M059J (cell line): ENCODE measurements around the gene HEG1. TPM values are rescaled to one million over a fixed set of nuclear protein-coding genes. Genes with fewer than 3 reads are reported as not detected.

Experiments used
- DNase-seq: peaks from one replicate; pipeline ENCODE4 v3.0.0-alpha.2; 2012; ENCODE audit warnings: low read depth
- total RNA-seq: library from RNA; depleted of rRNA; stranded (reverse); fragments of >200 nt; shearing (Covaris generic); gene quantifications from 2 replicates; pipeline ENCODE4 v1.2.3, GENCODE V29; 2014; rRNA removed

HEG1 gene
- total RNA-seq, 1 experiment from 2014 or later, result 139 TPM

- no peak for DNase-seq
These were observed 113.2 kb downstream of the HEG1 start for GRCh38 chr3:124942613-124943012.

DNA sequence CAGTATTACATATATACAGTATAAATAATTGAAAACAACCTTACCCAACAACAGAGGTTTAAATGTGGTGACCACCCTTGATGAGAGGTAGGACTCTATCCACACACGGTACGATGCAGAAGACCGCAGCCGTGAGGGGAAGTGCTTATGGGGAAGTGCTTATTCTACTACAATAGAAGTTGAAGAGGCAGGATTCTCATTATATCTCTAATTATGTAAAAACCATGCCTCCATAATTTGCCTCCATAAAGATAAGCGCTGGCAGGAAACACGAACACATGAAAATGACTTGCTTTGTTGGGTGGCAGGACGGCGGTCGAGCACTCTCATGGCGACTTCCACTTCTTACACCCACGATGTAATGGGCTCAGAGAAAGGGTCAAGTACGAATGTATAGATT lies 114.0 kb downstream of the HEG1 start:
- no peak for DNase-seq

DNA sequence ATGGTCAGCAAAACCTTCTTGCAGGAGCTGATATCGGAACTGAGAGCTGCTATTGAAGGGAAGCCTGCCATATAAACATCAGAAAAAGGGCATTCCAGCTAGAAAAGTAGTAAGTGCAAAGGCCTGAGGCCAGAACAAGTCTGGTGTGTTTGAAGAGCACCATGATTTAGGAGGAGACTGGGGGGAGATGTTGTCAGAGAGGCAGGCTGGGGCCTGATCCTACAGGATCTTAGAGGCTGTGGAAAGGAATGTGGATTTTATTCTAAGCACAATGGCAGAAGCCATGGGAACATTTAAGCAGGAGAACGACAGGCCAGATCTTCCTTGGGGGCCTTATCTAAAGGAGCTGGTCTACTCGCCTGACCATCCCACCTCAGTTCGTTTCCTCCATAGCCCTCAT lies 116.1 kb downstream of the HEG1 start:
- no peak for DNase-seq

- no peak for DNase-seq
These were observed 116.9 kb downstream of the HEG1 start for GRCh38 chr3:124938896-124939295.

GRCh38 chr3:124937049-124937448 lies 118.7 kb downstream of the HEG1 start:
- DNase-seq, result no peak

DNA sequence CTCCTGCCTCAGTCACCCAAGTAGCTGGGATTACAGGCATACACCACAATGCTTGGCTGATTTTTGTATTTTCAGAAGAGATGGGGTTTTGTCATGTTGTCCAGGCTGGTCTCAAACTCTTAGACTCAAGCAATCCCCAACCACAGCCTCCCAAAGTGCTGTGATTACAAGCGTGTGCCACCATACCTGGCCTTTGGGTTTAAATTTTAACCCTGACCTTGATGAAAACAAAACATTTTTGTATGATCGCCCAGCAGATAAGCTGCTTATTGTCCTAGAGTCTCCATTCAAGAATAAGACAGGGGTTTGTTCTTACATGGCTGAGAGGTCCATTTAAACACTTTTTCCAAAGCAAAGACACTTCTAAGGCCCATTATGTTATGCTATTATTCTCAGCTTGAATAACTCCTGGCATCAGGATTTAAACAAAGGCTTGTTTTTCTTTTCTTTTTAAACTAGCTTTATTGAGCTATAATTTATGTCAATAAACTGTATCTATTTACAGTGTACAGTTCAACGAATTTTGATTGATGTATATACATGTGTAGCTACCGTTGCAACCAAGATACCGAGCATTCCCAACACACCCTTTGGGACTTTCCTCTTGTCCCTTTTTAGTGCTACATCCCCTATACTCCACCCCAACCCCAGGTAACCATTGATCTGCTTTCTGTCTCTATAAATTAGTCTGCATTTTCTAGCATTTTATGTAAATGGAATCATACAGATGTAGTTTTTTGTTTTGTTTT lies 119.8 kb downstream of the HEG1 start:
- DNase-seq, result no peak

DNA sequence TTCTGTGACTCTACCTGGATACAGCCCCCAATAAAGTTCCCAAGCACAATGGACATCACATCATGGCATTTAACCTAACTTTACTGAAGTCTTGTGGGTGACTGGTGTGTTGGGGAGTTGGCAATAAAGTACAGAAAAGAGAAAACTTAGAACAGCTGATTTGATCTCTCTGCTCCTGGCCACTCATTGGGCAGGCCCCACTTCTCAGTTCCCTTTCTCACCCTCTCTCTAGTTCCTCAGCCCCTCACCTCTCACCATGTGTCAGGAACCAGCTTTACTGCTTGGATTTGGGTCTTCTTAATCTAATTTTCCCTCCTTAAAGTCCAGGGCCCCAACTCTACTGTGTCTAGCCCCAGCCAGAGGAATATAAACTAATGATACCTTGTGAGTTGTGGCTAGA lies 120.5 kb downstream of the HEG1 start:
- DNase-seq, result no peak

DNA sequence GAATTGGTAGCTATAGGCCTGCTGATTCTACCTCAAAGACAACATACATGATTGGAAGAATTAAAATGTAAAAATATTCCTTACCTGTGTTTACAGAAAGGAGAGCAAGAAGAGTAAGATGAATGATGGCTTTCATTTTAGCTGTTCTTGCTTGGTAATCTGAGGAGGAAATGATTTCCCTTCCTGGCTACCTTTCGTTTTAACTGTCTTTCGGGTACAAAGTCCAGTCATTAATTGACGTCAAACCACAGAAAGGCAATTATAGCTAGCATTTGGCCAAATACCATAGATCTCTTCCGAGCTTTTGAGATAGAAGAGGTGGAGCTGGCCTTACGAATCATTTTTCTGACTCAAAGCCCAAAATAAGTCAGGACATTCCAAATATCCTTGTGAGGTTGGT lies 121.2 kb downstream of the HEG1 start, which contains the start of gene MUC13:
TSS of gene MUC13 (minus strand) at position 175 of the 400 bp plus-strand sequence. CDS start at position 136, 39 bp downstream.
- DNase-seq, result no peak

GRCh38 chr3:124928333-124929202 lies 127.2 kb downstream of the HEG1 start:
- peak; percentile 78 for DNase-seq

DNA sequence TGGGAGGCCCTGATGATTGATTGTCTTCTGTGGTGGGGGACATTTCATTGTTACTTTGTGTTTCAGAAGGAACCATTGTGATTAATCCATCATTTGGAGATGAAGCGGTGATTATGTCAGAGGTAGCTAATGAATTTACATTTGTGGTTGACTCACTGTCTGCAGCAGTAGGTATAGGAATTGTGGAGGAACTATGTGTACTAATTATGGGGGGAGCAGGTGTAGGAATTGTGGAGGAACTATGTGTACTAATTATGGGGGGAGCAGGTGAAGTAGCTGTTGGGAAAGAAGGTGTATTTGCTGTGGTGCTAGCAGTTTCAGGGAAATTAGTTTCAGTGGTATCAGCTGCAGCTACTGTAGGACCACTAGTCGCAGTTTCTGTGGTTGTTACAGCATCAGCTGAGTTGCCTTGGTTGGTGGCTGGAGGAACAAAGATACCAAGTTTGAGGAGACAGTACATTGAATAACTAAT lies 128.2 kb downstream of the HEG1 start:
- DNase-seq, result no peak

GRCh38 chr3:124926426-124927101 lies 129.2 kb downstream of the HEG1 start:
- DNase-seq, result peak; percentile 32

DNA sequence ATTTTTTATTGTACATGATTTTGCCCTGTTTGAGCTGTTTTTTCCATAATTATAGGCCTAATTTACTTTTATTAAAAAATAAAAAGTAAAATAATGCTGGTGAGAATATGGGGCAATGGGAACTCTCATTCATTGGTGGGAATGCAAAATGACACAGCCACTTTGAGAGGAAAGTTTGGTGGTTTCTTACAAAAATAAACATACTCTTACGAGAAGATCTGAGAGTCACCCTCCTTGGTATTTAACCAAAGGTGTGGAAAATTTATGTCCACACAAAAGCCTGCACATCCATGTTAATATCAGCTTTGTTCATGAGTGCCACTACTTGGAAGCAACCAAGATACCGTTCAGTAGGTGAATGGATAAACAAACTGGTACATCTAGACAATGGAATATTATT lies 131.1 kb downstream of the HEG1 start:
- peak; percentile 53 for DNase-seq

DNA sequence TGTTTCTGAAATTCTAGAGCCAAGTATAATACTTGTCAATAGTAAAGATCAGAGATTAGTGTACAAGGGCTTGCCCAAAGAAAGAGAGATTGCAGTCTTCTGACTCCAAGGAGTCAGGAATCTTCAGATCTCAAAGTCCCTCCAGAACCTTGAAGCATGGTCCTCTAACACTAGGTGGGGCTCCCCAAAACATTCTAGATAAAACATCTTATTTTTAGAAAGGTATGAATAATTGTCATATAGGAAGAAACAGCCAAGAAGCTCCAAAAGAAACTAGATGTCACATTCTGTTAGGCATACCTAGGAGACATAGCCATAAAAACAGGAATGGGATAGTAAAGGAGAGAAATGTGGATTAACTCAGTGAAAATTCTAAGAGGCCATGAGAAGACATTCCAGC lies 132.0 kb downstream of the HEG1 start:
- DNase-seq, result peak; percentile 30

DNA sequence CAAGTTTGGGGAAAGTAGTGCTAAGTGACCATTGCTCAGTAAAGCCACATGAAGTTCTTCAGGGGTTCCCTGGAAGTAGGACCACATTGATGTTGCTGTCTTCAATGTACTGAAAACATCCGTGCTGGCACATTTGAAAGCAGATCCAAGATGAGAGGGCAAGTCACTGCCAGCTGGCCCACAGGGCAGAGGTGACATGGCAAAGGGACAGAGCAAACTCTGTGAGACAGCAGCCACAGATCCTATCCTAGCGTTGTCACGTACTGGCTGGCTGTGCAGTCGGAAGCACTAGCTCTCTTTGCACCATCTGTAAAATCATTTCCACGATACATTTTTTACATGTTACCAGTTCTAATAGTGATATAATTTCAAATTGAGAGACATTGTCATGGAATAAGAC lies 135.1 kb downstream of the HEG1 start:
- no peak for DNase-seq

GRCh38 chr3:124919756-124920155 lies 136.0 kb downstream of the HEG1 start:
- DNase-seq, result peak; percentile 49

DNA sequence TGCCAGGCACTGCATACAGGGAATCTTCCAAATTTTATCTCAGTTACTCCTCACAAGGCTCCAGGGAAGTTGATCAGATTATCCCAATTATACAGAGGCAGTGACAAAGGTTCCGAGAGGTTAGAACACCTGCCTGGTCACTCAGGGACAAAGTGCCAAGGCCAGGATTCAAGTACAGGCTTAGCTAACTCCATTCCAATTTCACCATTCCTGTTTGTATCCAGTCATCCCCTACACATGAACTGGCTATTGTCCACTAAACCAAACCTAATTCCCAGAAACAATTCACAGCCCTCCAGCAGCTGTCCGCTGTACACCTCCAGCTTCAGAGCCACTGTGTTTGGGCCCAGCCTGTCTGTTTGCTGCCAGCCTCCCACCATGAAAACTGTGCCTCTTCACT lies 137.3 kb downstream of the HEG1 start:
- DNase-seq, result no peak

DNA sequence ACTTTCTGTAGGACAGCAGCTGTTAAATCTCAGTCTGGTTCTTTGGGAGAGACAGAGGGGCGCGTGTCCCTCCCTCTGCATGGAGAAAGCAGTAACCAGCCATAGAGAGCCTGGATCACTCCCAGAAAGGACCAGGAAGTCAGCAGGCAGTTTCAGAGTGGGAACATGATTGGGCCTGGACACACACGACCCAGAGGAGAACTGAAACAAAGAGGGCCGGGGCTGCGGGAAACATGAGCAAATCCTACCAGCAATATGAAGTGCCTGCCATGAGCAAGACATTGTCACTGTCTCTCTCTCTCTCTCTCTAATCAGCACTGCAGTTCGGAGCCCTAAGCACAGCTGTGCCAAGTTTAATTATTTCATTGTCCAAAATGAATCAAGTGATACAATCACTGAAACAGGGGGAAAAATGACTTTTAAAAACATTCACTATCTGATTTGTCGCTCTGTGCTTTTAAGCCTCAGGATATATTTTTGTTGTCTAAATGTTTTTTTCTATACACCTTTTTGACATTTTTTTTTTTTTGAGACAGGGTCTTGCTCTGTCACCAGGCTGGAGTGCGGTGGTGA lies 138.9 kb downstream of the HEG1 start:
- DNase-seq, result no peak

Other genes starting within 250 kb of the HEG1 start
- gene ITGB5, start 168.6 kb downstream of the HEG1 start, total RNA-seq, result 182 and 224 TPM in 2 replicates
- gene MUC13, start 121.2 kb downstream of the HEG1 start, total RNA-seq, result 0.20 TPM in 1 of 2 replicates, not detected in the other
- gene SLC12A8, start 156.8 kb upstream of the HEG1 start, total RNA-seq, result 44.5 and 57.6 TPM in 2 replicates